H9 (cell line): ENCODE measurements around the gene HNRNPLL. TPM values are rescaled to one million over a fixed set of nuclear protein-coding genes. Genes with fewer than 3 reads are reported as not detected.

Experiments used
- DNase-seq: peaks from one replicate; pipeline ENCODE4 v3.0.0-alpha.2; 2017
- H2AFZ ChIP-seq: one replicate; pipeline ENCODE4 v1.6.1; 2013; ENCODE audit warnings: mild to moderate bottlenecking, low read length, control low read depth, moderate library complexity
- H2AK5ac ChIP-seq: 2 replicates; pipeline ENCODE4 v1.6.1; 2013; ENCODE audit warnings: low read length, control low read depth, mixed read lengths; ENCODE audit not compliant: insufficient read length
- H2BK120ac ChIP-seq: one replicate; pipeline ENCODE4 v1.6.1; 2013; ENCODE audit warnings: low read depth, mild to moderate bottlenecking, low read length, control low read depth, inconsistent platforms; ENCODE audit not compliant: poor library complexity, severe bottlenecking
- H2BK12ac ChIP-seq: 2 replicates; pipeline ENCODE4 v1.6.1; 2013; ENCODE audit warnings: low read length, control low read depth, mixed read lengths, low read depth; ENCODE audit not compliant: insufficient read length
- H2BK15ac ChIP-seq: 2 replicates; pipeline ENCODE4 v1.6.1; 2013; ENCODE audit warnings: low read depth, low read length, control low read depth
- H2BK20ac ChIP-seq: one replicate; pipeline ENCODE4 v1.6.1; 2013; ENCODE audit warnings: low read depth, mild to moderate bottlenecking, low read length, control low read depth, inconsistent platforms; ENCODE audit not compliant: poor library complexity, severe bottlenecking
- H2BK5ac ChIP-seq: 2 replicates; pipeline ENCODE4 v1.6.1; 2013; ENCODE audit warnings: low read length, control low read depth, mixed read lengths; ENCODE audit not compliant: insufficient read length
- H3K14ac ChIP-seq: 2 replicates; pipeline ENCODE4 v1.6.1; 2013; ENCODE audit warnings: low read length, control low read depth; ENCODE audit not compliant: insufficient read depth
- H3K18ac ChIP-seq: 2 replicates; pipeline ENCODE4 v1.6.1; 2013; ENCODE audit warnings: low read depth, mild to moderate bottlenecking, mixed read lengths, low read length, control low read depth; ENCODE audit not compliant: insufficient read length
- H3K23ac ChIP-seq: 2 replicates; pipeline ENCODE4 v1.6.1; 2013; ENCODE audit warnings: low read length, control low read depth, mixed read lengths, low read depth; ENCODE audit not compliant: insufficient read length
- H3K23me2 ChIP-seq: 2 replicates; pipeline ENCODE4 v1.6.1; 2013; ENCODE audit warnings: low read depth, mild to moderate bottlenecking, mixed read lengths, low read length, control low read depth; ENCODE audit not compliant: insufficient read length, poor library complexity, severe bottlenecking
- H3K27ac ChIP-seq: 2 replicates; pipeline ENCODE4 v1.5.1; 2013; ENCODE audit warnings: low read length, control low read depth, mixed read lengths, low read depth; ENCODE audit not compliant: insufficient read length
- H3K27me3 ChIP-seq: 2 replicates; pipeline ENCODE4 v1.6.1; 2013; ENCODE audit warnings: low read length, control low read depth, inconsistent platforms; ENCODE audit not compliant: insufficient read depth
- H3K4ac ChIP-seq: 2 replicates; pipeline ENCODE4 v1.6.1; 2013; ENCODE audit warnings: low read depth, mild to moderate bottlenecking, control low read depth, inconsistent platforms, low read length, moderate library complexity
- H3K4me1 ChIP-seq: 2 replicates; pipeline ENCODE4 v1.6.1; 2013; ENCODE audit warnings: low read length, control low read depth, inconsistent platforms; ENCODE audit not compliant: insufficient read depth
- H3K4me2 ChIP-seq: 2 replicates; pipeline ENCODE4 v1.6.1; 2013; ENCODE audit warnings: low read length, control low read depth, mixed read lengths; ENCODE audit not compliant: insufficient read length, insufficient read depth
- H3K56ac ChIP-seq: 2 replicates; pipeline ENCODE4 v1.6.1; 2013; ENCODE audit warnings: low read depth, mild to moderate bottlenecking, mixed read lengths, low read length, control low read depth; ENCODE audit not compliant: insufficient read length
- H3K79me1 ChIP-seq: 2 replicates; pipeline ENCODE4 v1.6.1; 2013; ENCODE audit warnings: low read depth, mild to moderate bottlenecking, moderate library complexity, low read length, control low read depth, inconsistent platforms; ENCODE audit not compliant: insufficient read depth, poor library complexity, severe bottlenecking
- H3K79me2 ChIP-seq: 2 replicates; pipeline ENCODE4 v1.6.1; 2013; ENCODE audit warnings: low read length, control low read depth, inconsistent platforms; ENCODE audit not compliant: insufficient read depth
- H3K9ac ChIP-seq: 2 replicates; pipeline ENCODE4 v1.6.1; 2013; ENCODE audit warnings: low read length, control low read depth, mixed read lengths; ENCODE audit not compliant: insufficient read length; ENCODE audit errors: extremely low read depth
- H3K9me3 ChIP-seq: one replicate; pipeline ENCODE4 v1.6.1; 2013; ENCODE audit warnings: low read depth, low read length, inconsistent platforms; ENCODE audit not compliant: control insufficient read depth
- H3T11ph ChIP-seq: one replicate; pipeline ENCODE4 v1.6.1; 2013; ENCODE audit warnings: mild to moderate bottlenecking, low read length, control low read depth, inconsistent platforms
- H4K20me1 ChIP-seq: one replicate; pipeline ENCODE4 v1.6.1; 2013; ENCODE audit not compliant: control insufficient read depth, insufficient read length, insufficient read depth
- H4K5ac ChIP-seq: 2 replicates; pipeline ENCODE4 v1.6.1; 2013; ENCODE audit warnings: low read depth, mild to moderate bottlenecking, mixed read lengths, low read length, control low read depth; ENCODE audit not compliant: insufficient read length
- H4K8ac ChIP-seq: replicated peaks from 2 replicates; pipeline ENCODE4 v1.6.1; 2013; ENCODE audit warnings: low read length, control low read depth, mixed read lengths, low read depth; ENCODE audit not compliant: insufficient read length
- H4K91ac ChIP-seq: 2 replicates; pipeline ENCODE4 v1.6.1; 2013; ENCODE audit warnings: low read depth, mild to moderate bottlenecking, moderate library complexity, mixed read lengths, low read length, control low read depth; ENCODE audit not compliant: insufficient read length
- H3K27ac Mint-ChIP-seq, 3 experiments: 2 replicates in 2 of 3; 3 replicates in 1 of 3; pipeline ENCODE4 v1.8.0; 2020 to 2021; ENCODE audit warnings: mixed read lengths in 3 of 3, mild to moderate bottlenecking in 1 of 3, moderate library complexity in 1 of 3
- H3K27me3 Mint-ChIP-seq: 2 replicates; pipeline ENCODE4 v1.8.0; 2021; ENCODE audit warnings: low read depth, mild to moderate bottlenecking, moderate library complexity, mixed read lengths
- H3K36me3 Mint-ChIP-seq, 3 experiments: 2 replicates in 2 of 3; 3 replicates in 1 of 3; pipeline ENCODE4 v1.8.0; 2020 to 2021; ENCODE audit warnings: low read depth in 3 of 3, mixed read lengths in 3 of 3; ENCODE audit not compliant: insufficient read depth in 1 of 3
- H3K4me1 Mint-ChIP-seq, 2 experiments: 2 replicates each; pipeline ENCODE4 v1.8.0; 2020; ENCODE audit warnings: mixed read lengths in 2 of 2
- H3K4me3 Mint-ChIP-seq, 2 experiments: 2 replicates in 1 of 2; 3 replicates in 1 of 2; pipeline ENCODE4 v1.8.0; 2020 to 2021; ENCODE audit warnings: mild to moderate bottlenecking in 2 of 2, mixed read lengths in 2 of 2, moderate library complexity in 1 of 2
- H3K9me3 Mint-ChIP-seq, 2 experiments: 2 replicates in 1 of 2; 3 replicates in 1 of 2; pipeline ENCODE4 v1.8.0; 2020; ENCODE audit warnings: mild to moderate bottlenecking in 2 of 2, mixed read lengths in 2 of 2, moderate library complexity in 1 of 2
- CTCF ChIP-seq: fragments of 200-600 bp; sonication (generic); conservative IDR thresholded peaks from 3 replicates; pipeline ENCODE4 v1.8.0; 2021; ENCODE audit warnings: antibody characterized with exemption, mild to moderate bottlenecking
- WGBS: extraction: QIAGEN DNeasy Blood & Tissue Kit; methylation state at CpG from one replicate; pipeline ENCODE4 v1.1.7; 2013; ENCODE audit warnings: missing lambda C conversion rate, low lambda C conversion rate, mixed read lengths; ENCODE audit not compliant: insufficient read length; ENCODE audit errors: extremely low coverage; 5-methylcytosine and 5-hydroxymethylcytosine counted together
- total RNA-seq: library from RNA; stranded (reverse); gene quantifications from 2 replicates; pipeline ENCODE4 v1.2.1, GENCODE V29; 2021

Gene HNRNPLL
- total RNA-seq, 1 experiment from 2014 or later: 52.3 TPM

GRCh38 chr2:38620282-38620977 lies 17.7 kb upstream of the HNRNPLL start:
- Histone ChIP-seq H2AK5ac (no peak overlapping the region), H3T11ph (no peak overlapping the region), H3K9me3 (no peaks in the 10 kb centered on the region), H4K20me1 (no peaks in the 10 kb centered on the region), H3K79me2 (no peaks in the 10 kb centered on the region), H4K91ac (no peak overlapping the region), H2BK5ac (no peak overlapping the region), H3K79me1 (no peaks in the 10 kb centered on the region), H3K27ac (no peak overlapping the region), H3K23me2 (no peaks in the 10 kb centered on the region), H2BK120ac (no peak overlapping the region), H3K27me3 (no peaks in the 10 kb centered on the region), H3K14ac (no peak overlapping the region), H2BK20ac (no peak overlapping the region), H3K18ac (no peak overlapping the region), H3K4me1 (no peaks in the 10 kb centered on the region), H2AFZ (no peak overlapping the region), H3K9ac (no peak overlapping the region), H3K4ac (no peak overlapping the region), H3K23ac (no peak overlapping the region), H3K4me2 (no peak overlapping the region), H2BK15ac (no peak overlapping the region), H4K5ac (no peak overlapping the region), H3K56ac (no peak overlapping the region), H4K8ac (no peak overlapping the region), H2BK12ac (no peak overlapping the region)
- no CpG with 5 or more reads among the region's 7 CpGs for WGBS
- H3K4me3 Mint-ChIP-seq: no peak overlapping the region
- TF ChIP-seq CTCF: no peak
- H3K4me1 Mint-ChIP-seq: peaks cover 8 to 13% of the 10 kb centered on the region in 2 experiments
- DNase-seq: no peak
- H3K9me3 Mint-ChIP-seq: no peaks in the 10 kb centered on the region
- H3K27ac Mint-ChIP-seq: no peak overlapping the region
- H3K27me3 Mint-ChIP-seq: no peaks in the 10 kb centered on the region
- H3K36me3 Mint-ChIP-seq: no peaks in the 10 kb centered on the region
